ENCODE data around the gene SNX1. TPM values are rescaled to one million over a fixed set of nuclear protein-coding genes. Genes with fewer than 3 reads are reported as not detected.
"Not testable (repeated sequence)": the region's sequence is repeated elsewhere in the genome, so short reads cannot be mapped to it uniquely, and the experiment has no call there.

Gene SNX1
- total and polyA plus RNA-seq, 2 donors (not counting 3 experiments of a cell fraction or from before 2014, with no cell fraction given) = 56.0 to 113 TPM

DNA sequence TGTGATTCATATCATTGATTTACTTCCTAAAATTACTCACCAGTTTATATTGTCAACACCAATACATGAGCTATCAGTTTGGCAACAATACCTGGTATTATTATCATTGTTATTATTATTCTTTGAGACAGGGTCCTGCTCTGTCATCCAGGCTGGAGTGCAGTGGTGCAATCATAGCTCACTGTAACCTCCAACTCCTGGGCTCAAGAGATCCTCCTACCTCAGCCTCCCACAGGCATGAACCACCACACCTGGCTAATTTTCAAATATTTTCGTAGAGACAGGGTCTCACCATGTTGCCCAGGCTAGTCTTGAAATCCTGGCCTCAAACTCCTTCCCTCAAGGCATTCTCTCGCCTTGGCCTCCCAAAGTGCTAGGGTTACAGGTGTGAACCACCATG is 22.3 kb upstream of the SNX1 start:
- intact Hi-C loops (cut with micrococcal nuclease); POLR2A ChIA-PET; H3K4me3 ChIP-seq (replicated peaks in 1 of 3; ENCODE audit: insufficient read depth in 1 of 3, low read depth in 1 of 3, low read length in 3 of 3); FAIRE-seq; H3K9ac ChIP-seq (replicated peaks; ENCODE audit: extremely low read depth, insufficient read depth, low read length); H4K20me1 ChIP-seq (replicated peaks; ENCODE audit: control insufficient read depth, extremely low read depth, insufficient read depth, low read length); H3K36me3 ChIP-seq (ENCODE audit: control insufficient read depth in 2 of 2, extremely low read depth in 1 of 2, insufficient read depth in 2 of 2, low read length in 2 of 2); H3K4me2 ChIP-seq (ENCODE audit: insufficient read depth, low read length); H3K9me3 ChIP-seq (replicated peaks; ENCODE audit: control insufficient read depth, insufficient read depth, low read length); dilution Hi-C loops (cut with MboI; ENCODE audit: extremely low pct_ligation_motif_present, low sequenced_read_pairs); H3K79me2 ChIP-seq (ENCODE audit: control insufficient read depth, insufficient read depth, low read length); H3K27me3 ChIP-seq (ENCODE audit: control insufficient read depth in 2 of 2, insufficient read depth in 2 of 2, low read length in 2 of 2); H3K9me1 ChIP-seq (replicated peaks; ENCODE audit: control insufficient read depth, extremely low read depth, insufficient read depth, low read length); BruUV-seq (replicated peaks); H2AFZ ChIP-seq (ENCODE audit: low read depth, low read length): not testable (repeated sequence)
- CTCF ChIA-PET = interaction anchor here (2.9 kb wide), 1 partner anchor 321 kb away, joined by 20 read pairs; no protein-coding TSS in a partner anchor
- peak overlapping the region; percentile 40 for H3K27ac ChIP-seq (ENCODE audit: insufficient read depth, low read depth, low read length)
- DNase-seq (ENCODE audit: low read depth, low spot score) = peak; percentile 30
- peaks cover 28% of the 10 kb centered on the region for H3K4me1 ChIP-seq (ENCODE audit: control insufficient read depth, extremely low read depth, insufficient read depth, low read length)

DNA sequence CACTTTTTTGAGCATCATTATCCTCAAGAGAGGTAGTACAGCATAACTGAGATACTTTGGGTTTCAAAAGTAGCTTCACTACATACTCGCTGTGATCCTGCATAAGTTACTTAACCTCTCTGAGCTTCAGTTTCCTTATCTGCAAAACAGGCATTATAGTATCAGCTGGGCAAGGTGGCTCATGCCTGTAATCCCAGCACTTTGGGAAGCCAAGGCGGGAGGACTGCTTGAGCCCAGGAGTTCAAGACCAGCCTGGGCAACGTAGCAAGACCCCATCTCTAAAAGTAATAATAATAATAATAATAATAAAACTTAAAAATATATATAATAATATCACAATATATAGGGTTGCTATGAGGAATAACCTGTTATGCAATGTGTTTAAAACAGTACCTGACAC is 13.0 kb upstream of the SNX1 start:
- Histone ChIP-seq H3K9me3 (replicated peaks; ENCODE audit: control insufficient read depth, insufficient read depth, low read length) (no peaks in the 10 kb centered on the region), H3K4me2 (ENCODE audit: insufficient read depth, low read length) (no peak overlapping the region), H3K9ac (replicated peaks; ENCODE audit: extremely low read depth, insufficient read depth, low read length) (no peak overlapping the region), H3K4me3 (replicated peaks in 1 of 3; ENCODE audit: insufficient read depth in 1 of 3, low read depth in 1 of 3, low read length in 3 of 3) (no peak overlapping the region), H3K9me1 (replicated peaks; ENCODE audit: control insufficient read depth, extremely low read depth, insufficient read depth, low read length) (no peaks in the 10 kb centered on the region), H4K20me1 (replicated peaks; ENCODE audit: control insufficient read depth, extremely low read depth, insufficient read depth, low read length) (no peaks in the 10 kb centered on the region), H2AFZ (ENCODE audit: low read depth, low read length) (no peak overlapping the region), H3K27me3 (ENCODE audit: control insufficient read depth in 2 of 2, insufficient read depth in 2 of 2, low read length in 2 of 2) (no peaks in the 10 kb centered on the region), H3K27ac (ENCODE audit: insufficient read depth, low read depth, low read length) (no peak overlapping the region), H3K36me3 (ENCODE audit: control insufficient read depth in 2 of 2, extremely low read depth in 1 of 2, insufficient read depth in 2 of 2, low read length in 2 of 2) (peaks cover 0 to 1% of the 10 kb centered on the region in 2 experiments), H3K79me2 (ENCODE audit: control insufficient read depth, insufficient read depth, low read length) (peaks cover 4% of the 10 kb centered on the region), H3K4me1 (ENCODE audit: control insufficient read depth, extremely low read depth, insufficient read depth, low read length) (no peaks in the 10 kb centered on the region)
- BruUV-seq (replicated peaks) = no TSS peak
- ChIA-PET CTCF (no interaction called here), POLR2A (no interaction called here)
- intact Hi-C loops (cut with micrococcal nuclease) = no loop called here
- FAIRE-seq (no peak), DNase-seq (ENCODE audit: low read depth, low spot score) (no peak)
- dilution Hi-C loops (cut with MboI; ENCODE audit: extremely low pct_ligation_motif_present, low sequenced_read_pairs) = no loop called here
- TF ChIP-seq FOS (IDR thresholded peaks at IDR 0.05; ENCODE audit: borderline replicate concordance, insufficient read depth, low read length) (no peak), POLR2A (IDR thresholded peaks at IDR 0.05; ENCODE audit: low read depth, low read length) (no peak), POLR2AphosphoS5 (IDR thresholded peaks at IDR 0.05; ENCODE audit: insufficient read depth, low read depth, low read length) (no peak), JUN (IDR thresholded peaks at IDR 0.05; ENCODE audit: borderline replicate concordance, insufficient read depth, insufficient read length, low read depth) (no peak), GATA2 (IDR thresholded peaks at IDR 0.05; ENCODE audit: insufficient read depth, insufficient read length, low read depth, low read length) (no peak), MYC (IDR thresholded peaks at IDR 0.05; ENCODE audit: low read depth, low read length) (no peak), EZH2 (IDR thresholded peaks at IDR 0.05; ENCODE audit: borderline replicate concordance, low read depth, low read length, severe bottlenecking) (no peak)
- TF ChIP-seq, protein P1, sequence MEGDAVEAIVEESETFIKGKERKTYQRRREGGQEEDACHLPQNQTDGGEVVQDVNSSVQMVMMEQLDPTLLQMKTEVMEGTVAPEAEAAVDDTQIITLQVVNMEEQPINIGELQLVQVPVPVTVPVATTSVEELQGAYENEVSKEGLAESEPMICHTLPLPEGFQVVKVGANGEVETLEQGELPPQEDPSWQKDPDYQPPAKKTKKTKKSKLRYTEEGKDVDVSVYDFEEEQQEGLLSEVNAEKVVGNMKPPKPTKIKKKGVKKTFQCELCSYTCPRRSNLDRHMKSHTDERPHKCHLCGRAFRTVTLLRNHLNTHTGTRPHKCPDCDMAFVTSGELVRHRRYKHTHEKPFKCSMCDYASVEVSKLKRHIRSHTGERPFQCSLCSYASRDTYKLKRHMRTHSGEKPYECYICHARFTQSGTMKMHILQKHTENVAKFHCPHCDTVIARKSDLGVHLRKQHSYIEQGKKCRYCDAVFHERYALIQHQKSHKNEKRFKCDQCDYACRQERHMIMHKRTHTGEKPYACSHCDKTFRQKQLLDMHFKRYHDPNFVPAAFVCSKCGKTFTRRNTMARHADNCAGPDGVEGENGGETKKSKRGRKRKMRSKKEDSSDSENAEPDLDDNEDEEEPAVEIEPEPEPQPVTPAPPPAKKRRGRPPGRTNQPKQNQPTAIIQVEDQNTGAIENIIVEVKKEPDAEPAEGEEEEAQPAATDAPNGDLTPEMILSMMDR (IDR thresholded peaks at IDR 0.05; ENCODE audit: extremely low read depth in 1 of 2, insufficient read depth in 1 of 2, low read depth in 1 of 2, low read length in 2 of 2) = no peak

Measured in endothelial cell of umbilical vein (primary cell).